GM18498 (cell line): ENCODE results near the gene SLC25A20.

Experiments used
- ATAC-seq: cut with Tn5 transposase; IDR thresholded peaks from one replicate; pipeline ENCODE4 v1.9.1; 2021; ENCODE audit warnings: mild to moderate bottlenecking, moderate library complexity; ENCODE audit not compliant: unreplicated experiment

The SLC25A20 gene

GRCh38 chr3:48899273-48899672, 591 bp upstream of the SLC25A20 start:
- ATAC-seq = peak; percentile 5

DNA sequence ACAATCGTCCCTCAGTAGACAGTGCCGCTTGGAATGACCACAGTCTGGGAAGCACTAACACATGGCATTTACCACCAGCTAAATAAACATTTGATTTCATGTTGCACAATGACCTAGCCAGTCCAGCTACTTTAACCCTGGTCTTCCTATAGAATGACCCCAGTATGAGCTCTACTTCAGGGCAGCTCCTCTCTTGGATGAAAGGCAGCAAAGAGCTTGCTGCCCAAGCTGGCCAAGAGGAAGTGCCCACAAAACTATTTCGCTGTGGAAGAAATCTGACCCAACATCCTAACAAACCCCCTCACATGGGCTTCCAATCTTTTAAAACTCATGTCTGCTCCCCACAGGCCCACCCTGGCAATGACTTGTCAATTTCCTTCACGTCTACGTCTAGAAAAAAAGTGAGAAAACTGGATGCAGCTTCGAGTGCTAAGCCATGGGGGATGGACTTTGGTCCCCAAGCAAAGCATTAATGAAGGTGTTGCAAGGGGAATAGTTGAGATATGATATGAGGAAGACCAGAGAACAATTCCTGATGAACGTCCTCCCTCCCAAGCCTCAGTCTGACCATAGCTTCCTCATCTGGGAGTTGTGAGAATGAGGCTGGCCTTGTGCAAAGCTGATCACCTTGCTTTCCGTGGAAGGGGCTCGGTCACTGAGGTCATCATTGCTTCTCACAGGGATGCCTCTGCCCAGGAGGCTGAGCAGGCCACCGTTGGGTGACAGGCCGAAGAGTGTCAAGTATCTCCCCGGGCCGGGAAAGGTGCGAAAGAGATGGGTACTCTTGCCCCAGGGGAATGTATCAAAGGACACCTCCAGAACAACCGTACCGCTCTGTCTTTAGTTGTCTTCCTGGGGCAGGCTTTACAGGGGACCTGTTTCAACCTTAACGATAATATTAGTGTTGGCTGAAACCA, 964 bp downstream of the SLC25A20 start:
- peak; percentile 14 for ATAC-seq

DNA sequence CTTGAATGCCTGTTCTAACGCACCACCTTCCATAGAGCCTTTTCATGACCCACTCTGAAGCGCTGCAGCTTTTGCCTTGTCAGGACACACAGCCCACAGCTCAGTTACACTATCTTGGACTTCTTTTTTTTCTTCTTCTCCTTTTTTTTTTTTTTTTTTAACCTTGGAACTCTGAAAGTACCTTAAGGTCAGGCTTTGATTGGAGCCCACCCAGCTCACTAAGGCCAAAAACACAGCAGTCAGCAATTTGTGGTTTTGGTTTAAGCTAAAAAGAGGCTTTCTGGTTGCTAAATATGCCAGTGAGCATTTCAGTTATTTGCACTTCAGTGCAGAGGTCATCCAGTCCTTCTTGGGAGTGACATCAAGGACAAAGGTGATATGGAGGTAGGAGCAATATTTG, 1.7 kb downstream of the SLC25A20 start:
- ATAC-seq = no peak

DNA sequence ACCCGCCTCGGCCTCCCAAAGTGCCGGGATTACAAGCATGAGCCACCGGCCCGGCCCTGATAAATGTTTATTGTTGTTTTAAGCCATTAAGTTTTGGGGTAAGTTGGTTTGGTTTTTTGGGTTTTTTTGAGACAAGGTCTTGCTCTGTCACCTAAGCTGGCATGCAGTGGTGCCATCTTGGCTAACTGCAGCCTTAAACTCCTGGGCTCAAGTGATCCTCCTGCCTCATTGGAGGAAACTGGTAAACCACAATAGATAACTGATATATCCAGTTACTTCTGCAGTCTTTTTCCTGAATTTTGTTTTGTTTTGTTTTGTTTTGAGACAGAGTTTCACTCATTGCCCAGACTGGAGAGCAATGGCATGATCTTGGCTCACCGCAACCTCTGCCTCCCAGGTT, 4.2 kb downstream of the SLC25A20 start:
- no peak for ATAC-seq

DNA sequence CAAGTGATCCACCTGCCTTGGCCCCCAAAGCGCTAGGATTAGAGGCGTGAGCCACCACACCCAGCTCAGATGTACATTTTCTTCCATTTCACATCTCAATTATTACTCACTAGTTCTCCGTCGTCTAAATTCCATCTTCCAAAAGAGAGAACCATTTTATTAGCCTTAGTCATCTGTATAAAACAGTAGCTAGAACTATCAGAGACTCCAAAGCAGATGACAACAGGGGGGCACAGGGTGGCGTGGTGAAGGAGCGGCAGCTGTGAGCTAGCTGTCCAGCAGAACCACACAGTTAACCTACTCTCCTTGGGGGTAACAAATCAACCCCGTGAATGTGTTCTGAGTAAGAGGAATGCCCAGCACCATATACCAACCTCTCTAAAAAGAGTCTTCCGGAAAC, 7.1 kb downstream of the SLC25A20 start:
- ATAC-seq = no peak

- ATAC-seq = no peak
These were observed 12.9 kb downstream of the SLC25A20 start for GRCh38 chr3:48885753-48886152.

- ATAC-seq = no peak
These were observed 17.0 kb downstream of the SLC25A20 start for GRCh38 chr3:48881652-48882114.

- ATAC-seq = no peak
These were observed 17.7 kb downstream of the SLC25A20 start for GRCh38 chr3:48881006-48881405.

- ATAC-seq = no peak
These were observed 18.7 kb downstream of the SLC25A20 start for GRCh38 chr3:48879994-48880377.

- no peak for ATAC-seq
These were observed 19.2 kb downstream of the SLC25A20 start for GRCh38 chr3:48879307-48879993.

DNA sequence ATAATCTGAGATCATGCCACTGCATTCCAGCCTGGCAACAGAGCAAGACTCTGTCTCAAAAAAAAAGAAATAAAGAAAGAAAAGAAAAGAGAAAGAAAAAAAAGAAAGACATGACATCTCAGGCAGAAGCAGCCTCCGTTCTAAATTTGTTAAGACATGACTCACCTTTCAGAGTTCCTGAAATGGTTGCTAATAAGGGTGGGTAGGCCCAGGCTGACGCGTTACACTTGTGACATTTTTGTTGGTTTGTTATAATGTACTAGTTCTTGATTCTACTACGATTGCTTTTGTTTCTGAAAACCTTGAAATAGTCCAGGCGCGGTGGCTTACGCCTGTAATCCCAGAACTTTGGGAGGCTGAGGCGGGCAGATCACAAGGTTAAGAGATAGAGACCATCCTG, 21.0 kb downstream of the SLC25A20 start:
- ATAC-seq = no peak

- no peak for ATAC-seq
These were observed 35.6 kb downstream of the SLC25A20 start for GRCh38 chr3:48863122-48863521.

DNA sequence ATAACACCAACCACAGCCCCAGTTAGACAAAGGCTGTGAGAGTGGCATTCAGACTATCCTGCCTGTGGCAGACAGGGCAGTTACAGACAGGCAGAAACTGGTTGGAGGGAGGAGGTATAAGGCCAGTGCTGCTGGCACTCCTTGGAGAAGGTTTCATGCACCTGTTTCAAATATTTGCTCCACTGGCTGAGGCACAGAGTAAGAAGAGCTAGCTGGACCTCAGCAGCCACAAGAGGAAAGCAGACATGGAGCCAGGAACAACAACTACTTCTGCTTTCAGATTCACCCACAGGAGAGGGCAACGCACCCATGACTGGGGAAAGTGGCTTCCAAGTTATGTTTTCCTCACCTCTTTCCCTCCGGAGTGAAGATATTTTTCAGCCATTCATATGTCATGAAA, 39.5 kb downstream of the SLC25A20 start:
- no peak for ATAC-seq

DNA sequence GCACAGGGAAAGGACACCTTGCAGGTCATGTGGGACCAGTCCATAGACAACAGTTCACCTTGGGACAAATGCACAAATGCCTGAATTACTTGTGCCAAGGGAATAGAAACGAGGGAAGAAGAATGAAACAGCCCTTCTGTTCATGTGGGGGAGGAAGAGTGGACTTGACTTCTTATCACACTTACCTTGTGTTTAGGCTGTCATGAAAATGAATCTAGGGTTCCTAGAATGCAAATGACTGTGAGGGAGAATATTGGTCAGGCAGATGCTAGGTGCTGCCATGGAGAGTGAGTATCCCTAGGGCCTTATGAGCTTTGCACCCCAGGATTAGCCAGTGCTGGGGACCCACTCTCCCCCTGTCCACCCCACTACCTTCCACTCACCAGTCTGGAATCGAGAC, 40.0 kb downstream of the SLC25A20 start:
- no peak for ATAC-seq

GRCh38 chr3:48857641-48858040, 41.0 kb downstream of the SLC25A20 start:
- ATAC-seq = no peak

- ATAC-seq = no peak
These were observed 42.2 kb downstream of the SLC25A20 start for GRCh38 chr3:48856469-48856868.

DNA sequence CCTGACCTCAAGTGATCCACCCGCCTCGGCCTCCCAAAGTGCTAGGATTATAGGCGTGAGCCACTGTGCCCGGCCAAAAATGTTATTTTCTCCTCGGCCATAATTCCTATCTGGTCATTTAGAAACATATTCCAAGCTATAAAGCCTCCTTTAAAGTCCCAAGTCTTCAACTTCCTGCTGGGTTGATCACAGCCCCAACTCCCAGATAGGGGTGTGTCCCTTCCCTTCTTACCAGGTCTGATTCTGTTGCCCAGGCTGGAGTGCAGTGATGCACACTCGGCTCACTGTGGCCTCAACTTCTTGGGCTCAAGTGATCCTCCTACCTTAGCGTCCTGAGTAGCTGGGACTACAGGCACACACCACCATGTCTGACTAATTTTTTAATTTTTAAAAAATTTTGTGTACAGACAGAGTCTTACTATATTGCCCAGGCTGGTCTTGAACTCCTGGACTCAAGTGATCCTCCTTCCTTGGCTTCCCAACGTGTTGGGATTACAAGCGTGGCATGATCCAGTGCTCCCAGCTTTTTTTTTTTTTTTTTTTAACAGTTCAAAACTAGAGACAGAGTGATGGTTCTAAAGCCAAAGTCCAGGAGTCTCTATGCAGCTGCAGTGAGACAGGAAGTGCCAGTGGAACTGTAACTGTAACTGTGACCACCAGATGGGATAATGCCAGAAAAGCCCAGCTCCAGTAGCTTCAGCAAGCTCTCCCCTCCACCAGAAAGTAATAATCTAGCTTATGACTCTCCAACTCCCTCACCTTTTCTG, 42.8 kb downstream of the SLC25A20 start:
- no peak for ATAC-seq

DNA sequence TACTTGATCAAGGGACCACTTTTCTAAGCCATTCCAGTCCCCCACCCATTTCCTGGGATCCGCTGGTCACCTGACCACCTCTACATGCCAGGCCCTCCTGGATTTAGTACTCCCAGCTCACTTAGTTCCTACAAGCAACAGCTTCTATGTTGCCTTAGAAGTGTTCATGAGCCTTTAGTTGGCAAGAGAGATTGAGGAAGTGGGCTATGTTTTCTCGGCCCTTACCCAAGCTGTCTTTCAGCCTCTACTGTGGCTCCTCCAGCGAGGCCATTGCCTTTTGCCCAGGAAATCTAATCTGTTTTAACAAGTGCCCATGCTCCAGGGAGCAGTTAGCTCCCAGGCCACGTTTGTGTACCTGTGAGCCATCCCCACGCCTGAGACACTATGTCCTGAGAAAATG, 46.5 kb downstream of the SLC25A20 start:
- no peak for ATAC-seq

GRCh38 chr3:48851407-48851806, 47.3 kb downstream of the SLC25A20 start:
- ATAC-seq = no peak

- no peak for ATAC-seq
These were observed 49.7 kb downstream of the SLC25A20 start for GRCh38 chr3:48848816-48849515.
